Lower leg skin (tissue), 3 donors: ENCODE measurements around the gene WHAMM.

ENCODE experiments used
- POLR2A ChIP-seq, 2 donors: fragments of 450-650 bp; IDR thresholded peaks; one replicate each; pipeline ENCODE4 v1.6.1; 2016 to 2017; ENCODE audit warnings: antibody characterized with exemption in 2 of 2, mild to moderate bottlenecking in 1 of 2, moderate library complexity in 1 of 2
- TF ChIP-seq, protein P1 (sequence below), 3 donors: fragments of 450-650 bp; IDR thresholded peaks; one replicate each; pipeline ENCODE4 v1.5.1; 2016; ENCODE audit warnings: antibody characterized with exemption in 3 of 3, mild to moderate bottlenecking in 3 of 3, moderate library complexity in 2 of 3

GRCh38 chr15:82862886-82863285 is 53.5 kb downstream of the WHAMM start:
- TF ChIP-seq, protein P1, sequence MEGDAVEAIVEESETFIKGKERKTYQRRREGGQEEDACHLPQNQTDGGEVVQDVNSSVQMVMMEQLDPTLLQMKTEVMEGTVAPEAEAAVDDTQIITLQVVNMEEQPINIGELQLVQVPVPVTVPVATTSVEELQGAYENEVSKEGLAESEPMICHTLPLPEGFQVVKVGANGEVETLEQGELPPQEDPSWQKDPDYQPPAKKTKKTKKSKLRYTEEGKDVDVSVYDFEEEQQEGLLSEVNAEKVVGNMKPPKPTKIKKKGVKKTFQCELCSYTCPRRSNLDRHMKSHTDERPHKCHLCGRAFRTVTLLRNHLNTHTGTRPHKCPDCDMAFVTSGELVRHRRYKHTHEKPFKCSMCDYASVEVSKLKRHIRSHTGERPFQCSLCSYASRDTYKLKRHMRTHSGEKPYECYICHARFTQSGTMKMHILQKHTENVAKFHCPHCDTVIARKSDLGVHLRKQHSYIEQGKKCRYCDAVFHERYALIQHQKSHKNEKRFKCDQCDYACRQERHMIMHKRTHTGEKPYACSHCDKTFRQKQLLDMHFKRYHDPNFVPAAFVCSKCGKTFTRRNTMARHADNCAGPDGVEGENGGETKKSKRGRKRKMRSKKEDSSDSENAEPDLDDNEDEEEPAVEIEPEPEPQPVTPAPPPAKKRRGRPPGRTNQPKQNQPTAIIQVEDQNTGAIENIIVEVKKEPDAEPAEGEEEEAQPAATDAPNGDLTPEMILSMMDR (IDR thresholded peaks at IDR 0.05): no peak
- TF ChIP-seq POLR2A (IDR thresholded peaks at IDR 0.05): no peak
